GM10266 (cell line): ENCODE measurements around the gene GUCY1A1.

Source experiments
- DNase-seq: peaks from one replicate; pipeline ENCODE4 v3.0.0; 2012; ENCODE audit errors: extremely low spot score
- CTCF ChIP-seq: IDR thresholded peaks from 2 replicates; pipeline ENCODE4 v1.5.1; 2012; ENCODE audit warnings: mild to moderate bottlenecking, low read depth; ENCODE audit not compliant: control insufficient read depth, insufficient read depth; ENCODE audit errors: missing control alignments

The GUCY1A1 gene

GRCh38 chr4:155757745-155758265, 91.2 kb downstream of the GUCY1A1 start:
- TF ChIP-seq CTCF, result no peak
- DNase-seq, result no peak

GRCh38 chr4:155758481-155759371, 92.1 kb downstream of the GUCY1A1 start, which contains the start of gene GUCY1B1:
Gene GUCY1B1, plus strand, starts transcription at chr4:155759021. Its CDS starts 120 bp downstream, at chr4:155759141.
- peak; percentile 91 for DNase-seq
- peak; percentile 42 for TF ChIP-seq CTCF

GRCh38 chr4:155759372-155760252, 93.0 kb downstream of the GUCY1A1 start:
- DNase-seq, result peak; percentile 72
- TF ChIP-seq CTCF, result no peak

GRCh38 chr4:155761047-155761446, 94.4 kb downstream of the GUCY1A1 start:
- TF ChIP-seq CTCF, result no peak
- no peak for DNase-seq

- no peak for DNase-seq
- no peak for TF ChIP-seq CTCF
Observed at GRCh38 chr4:155761916-155762315, 95.3 kb downstream of the GUCY1A1 start.

- DNase-seq, result no peak
- TF ChIP-seq CTCF, result no peak
Observed at GRCh38 chr4:155762334-155762733, 95.7 kb downstream of the GUCY1A1 start.
